MM.1S (cell line): ENCODE results near the gene CFH.

Source experiments
- DNase-seq: peaks from one replicate; pipeline ENCODE4 v3.0.0-alpha.2; 2015
- H2AFZ ChIP-seq: fragments of 300-600 bp; sonication (generic); 2 replicates; pipeline ENCODE4 v1.6.0; 2016; ENCODE audit warnings: antibody characterized with exemption, low read length
- H3F3A ChIP-seq: fragments of 300-600 bp; sonication (generic); 2 replicates; pipeline ENCODE4 v1.6.1; 2016; ENCODE audit warnings: mild to moderate bottlenecking, antibody characterized with exemption, low read length, moderate library complexity, mixed read lengths; ENCODE audit not compliant: insufficient read depth
- H3K27ac ChIP-seq: fragments of 300-600 bp; sonication (generic); 2 replicates; pipeline ENCODE4 v1.5.1; 2016; ENCODE audit warnings: mild to moderate bottlenecking, low read length
- H3K27me3 ChIP-seq: fragments of 300-600 bp; sonication (generic); replicated peaks from 2 replicates; pipeline ENCODE4 v1.6.0; 2016; ENCODE audit warnings: low read length; ENCODE audit not compliant: insufficient read depth
- H3K36me3 ChIP-seq: fragments of 300-600 bp; sonication (generic); replicated peaks from 2 replicates; pipeline ENCODE4 v1.6.1; 2016; ENCODE audit warnings: mild to moderate bottlenecking, low read length, mixed read lengths; ENCODE audit not compliant: insufficient read depth
- H3K4me1 ChIP-seq: fragments of 300-600 bp; sonication (generic); 2 replicates; pipeline ENCODE4 v1.6.1; 2016; ENCODE audit warnings: low read length, mixed read lengths
- H3K4me2 ChIP-seq: fragments of 300-600 bp; sonication (generic); 2 replicates; pipeline ENCODE4 v1.6.0; 2016; ENCODE audit warnings: low read depth, low read length
- H3K4me3 ChIP-seq: fragments of 300-600 bp; sonication (generic); 2 replicates; pipeline ENCODE4 v1.5.1; 2016; ENCODE audit warnings: low read length, mixed read lengths
- H3K79me2 ChIP-seq: fragments of 300-600 bp; sonication (generic); 2 replicates; pipeline ENCODE4 v1.6.1; 2016; ENCODE audit warnings: mixed run types, low read length, mixed read lengths
- H3K9ac ChIP-seq: fragments of 300-600 bp; sonication (generic); 2 replicates; pipeline ENCODE4 v1.6.1; 2016; ENCODE audit warnings: low read length, mixed read lengths
- H3K9me2 ChIP-seq: fragments of 300-600 bp; sonication (generic); replicated peaks from 2 replicates; pipeline ENCODE4 v1.6.1; 2016; ENCODE audit warnings: mild to moderate bottlenecking, low read length, mixed read lengths; ENCODE audit not compliant: insufficient read depth
- H3K9me3 ChIP-seq: fragments of 300-600 bp; sonication (generic); replicated peaks from 2 replicates; pipeline ENCODE4 v1.6.1; 2016; ENCODE audit warnings: mild to moderate bottlenecking, low read length, mixed read lengths; ENCODE audit not compliant: insufficient read depth
- H4K20me1 ChIP-seq: fragments of 300-600 bp; sonication (generic); 2 replicates; pipeline ENCODE4 v1.6.1; 2016; ENCODE audit warnings: mild to moderate bottlenecking, low read length, moderate library complexity, mixed read lengths; ENCODE audit not compliant: insufficient read depth
- CTCF ChIP-seq: fragments of 300-600 bp; sonication (generic); IDR thresholded peaks from 2 replicates; pipeline ENCODE4 v1.5.1; 2016; ENCODE audit warnings: antibody characterized with exemption, low read length, mixed read lengths
- EZH2 ChIP-seq: fragments of 300-600 bp; sonication (generic); optimal IDR thresholded peaks from 2 replicates; pipeline ENCODE3; 2017; ENCODE audit warnings: low read depth, mild to moderate bottlenecking, antibody characterized with exemption, low read length, mixed read lengths
- EZH2phosphoT487 ChIP-seq: fragments of 300-600 bp; sonication (generic); IDR thresholded peaks from 2 replicates; pipeline ENCODE4 v1.6.1; 2018; ENCODE audit warnings: antibody characterized with exemption, low read length

Gene CFH

GRCh38 chr1:196674908-196675307 is 23.1 kb downstream of the CFH start:
- DNase-seq, result no peak
- TF ChIP-seq EZH2, result no peak
- TF ChIP-seq EZH2phosphoT487, result no peak
- no peak for TF ChIP-seq CTCF
- no peak overlapping the region for H3K4me2 ChIP-seq
- no peak overlapping the region for H2AFZ ChIP-seq
- H3K9me3 ChIP-seq, result no peaks in the 10 kb centered on the region
- H3K36me3 ChIP-seq, result no peaks in the 10 kb centered on the region
- no peaks in the 10 kb centered on the region for H4K20me1 ChIP-seq
- no peaks in the 10 kb centered on the region for H3K27me3 ChIP-seq
- H3K9me2 ChIP-seq, result no peaks in the 10 kb centered on the region
- no peaks in the 10 kb centered on the region for H3F3A ChIP-seq
- H3K9ac ChIP-seq, result no peak overlapping the region
- no peak overlapping the region for H3K27ac ChIP-seq
- H3K4me1 ChIP-seq, result no peaks in the 10 kb centered on the region
- no peak overlapping the region for H3K4me3 ChIP-seq
- no peaks in the 10 kb centered on the region for H3K79me2 ChIP-seq

- no peak overlapping the region for H3K4me2 ChIP-seq
Measured at GRCh38 chr1:196677781-196678509, 26.1 kb downstream of the CFH start.

GRCh38 chr1:196678510-196678884 is 26.7 kb downstream of the CFH start:
- no peaks in the 10 kb centered on the region for H3F3A ChIP-seq
- no peak for TF ChIP-seq EZH2
- no peak for TF ChIP-seq CTCF
- TF ChIP-seq EZH2phosphoT487, result no peak
- no peak overlapping the region for H3K4me2 ChIP-seq
- H3K79me2 ChIP-seq, result no peaks in the 10 kb centered on the region
- H3K27ac ChIP-seq, result no peak overlapping the region
- no peaks in the 10 kb centered on the region for H3K36me3 ChIP-seq
- no peak overlapping the region for H3K4me3 ChIP-seq
- no peak for DNase-seq
- H4K20me1 ChIP-seq, result no peaks in the 10 kb centered on the region
- H3K9me2 ChIP-seq, result no peaks in the 10 kb centered on the region
- H3K9ac ChIP-seq, result no peak overlapping the region
- no peak overlapping the region for H2AFZ ChIP-seq
- H3K27me3 ChIP-seq, result no peaks in the 10 kb centered on the region
- H3K4me1 ChIP-seq, result no peaks in the 10 kb centered on the region
- H3K9me3 ChIP-seq, result no peaks in the 10 kb centered on the region

More at GRCh38 chr1:196677781-196678509, 26.1 kb downstream of the CFH start:
- Histone ChIP-seq H3K4me3 (no peak overlapping the region), H2AFZ (no peak overlapping the region), H3K36me3 (no peaks in the 10 kb centered on the region), H3K9me2 (no peaks in the 10 kb centered on the region), H3K27me3 (no peaks in the 10 kb centered on the region), H4K20me1 (no peaks in the 10 kb centered on the region), H3K79me2 (no peaks in the 10 kb centered on the region), H3K4me1 (no peaks in the 10 kb centered on the region), H3K9me3 (no peaks in the 10 kb centered on the region), H3K27ac (no peak overlapping the region), H3F3A (no peaks in the 10 kb centered on the region), H3K9ac (no peak overlapping the region)
- DNase-seq, result no peak
- TF ChIP-seq EZH2phosphoT487 (no peak), EZH2 (no peak), CTCF (no peak)
